IPS-11a (cell line): ENCODE results near the gene NASP.

ENCODE experiments used
- H3K4me3 ChIP-seq: one replicate; pipeline ENCODE4 v1.5.1; 2013; ENCODE audit warnings: low read depth, low read length, control low read depth

NASP gene

DNA sequence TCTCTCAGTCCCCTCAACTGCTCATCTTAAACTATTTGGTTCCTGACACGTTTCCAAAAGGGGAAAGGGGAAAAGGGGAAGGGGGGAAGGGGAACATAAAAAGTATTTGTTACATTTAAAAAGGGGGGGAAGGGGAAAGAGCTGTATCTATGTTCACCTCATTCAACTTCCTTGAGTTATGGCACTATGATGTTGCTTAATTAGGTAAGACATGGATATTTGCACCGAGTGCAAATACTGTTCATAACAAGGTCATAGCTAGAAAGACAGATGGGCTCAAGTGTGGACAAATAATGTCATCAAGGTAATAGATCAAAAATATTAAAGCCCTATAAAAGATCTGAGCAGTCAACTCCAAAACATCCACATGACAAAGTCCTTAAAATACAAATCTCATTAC, 76.5 kb downstream of the NASP start:
- H3K4me3 ChIP-seq = no peak overlapping the region

DNA sequence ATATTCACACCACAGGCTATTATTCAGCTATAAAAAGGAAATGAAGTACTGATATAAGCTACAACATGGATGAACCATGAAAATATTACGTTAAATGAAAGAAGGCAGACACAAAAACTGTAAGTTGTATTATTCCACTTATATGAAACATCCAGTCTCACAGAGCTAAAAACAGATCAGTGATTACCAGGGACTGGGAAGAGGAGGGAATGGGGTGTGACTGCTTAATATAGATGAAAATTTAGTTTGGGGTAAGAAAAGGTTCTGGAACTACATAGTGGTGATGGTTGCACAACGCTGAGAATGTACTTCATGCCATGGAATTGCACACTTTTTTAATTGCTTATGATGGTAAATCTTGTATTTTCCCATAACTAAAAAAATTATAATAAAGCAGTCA, 83.0 kb downstream of the NASP start:
- no peak overlapping the region for H3K4me3 ChIP-seq

DNA sequence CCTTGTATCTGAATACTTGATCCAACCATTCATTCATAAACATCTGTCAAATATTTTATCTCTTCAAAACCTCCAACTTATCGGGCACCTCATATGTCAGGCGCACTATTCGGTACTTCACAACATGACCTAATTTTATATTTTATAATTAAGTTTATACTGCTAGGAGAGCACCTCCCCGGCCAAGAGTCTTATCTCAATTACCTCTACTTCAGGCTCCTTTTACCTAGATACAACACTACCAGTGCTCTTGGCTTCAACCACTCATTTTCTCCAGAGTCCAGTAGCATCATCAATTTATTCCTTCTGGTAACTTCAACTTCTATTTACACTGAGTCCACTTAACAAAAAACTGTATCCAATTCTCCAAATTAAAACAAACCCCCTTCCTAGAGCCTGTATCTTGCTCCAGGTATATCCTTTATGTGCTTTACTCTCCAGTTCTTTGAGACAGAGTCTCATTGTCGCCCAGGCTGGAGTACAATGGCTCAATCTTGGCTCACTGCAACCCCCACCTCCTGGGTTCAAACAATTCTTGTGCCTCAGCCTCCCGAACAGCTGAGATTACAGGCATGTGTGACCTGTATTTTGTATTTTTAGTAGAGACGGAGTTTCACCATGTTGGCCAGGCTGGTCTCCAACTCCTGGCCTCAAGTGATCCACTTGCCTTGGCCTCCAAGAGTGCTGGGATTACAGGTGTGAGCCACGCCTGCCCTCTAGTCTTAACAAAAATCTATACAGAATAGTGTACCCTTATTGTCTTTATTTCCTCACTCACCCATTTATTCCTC, 83.7 kb downstream of the NASP start:
- H3K4me3 ChIP-seq = no peak overlapping the region
